ENCODE results near the gene CDH3.

CDH3 gene

GRCh38 chr16:68644715-68645493 lies at the start of gene CDH3:
Gene CDH3, plus strand, starts transcription at chr16:68645310. Its CDS starts 70 bp downstream, at chr16:68645380.
- no peak for DNase-seq (ENCODE audit: low read depth in 2 of 2)

GRCh38 chr16:68596266-68596665 lies 48.8 kb upstream of the CDH3 start:
- DNase-seq (ENCODE audit: low read depth in 2 of 2), result no peak

- no peak for DNase-seq (ENCODE audit: low read depth in 2 of 2)
These were observed 45.5 kb upstream of the CDH3 start for GRCh38 chr16:68599586-68599985.

GRCh38 chr16:68605746-68606145 lies 39.4 kb upstream of the CDH3 start:
- DNase-seq (ENCODE audit: low read depth in 2 of 2), result no peak

GRCh38 chr16:68607443-68607842 lies 37.7 kb upstream of the CDH3 start:
- no peak for DNase-seq (ENCODE audit: low read depth in 2 of 2)

GRCh38 chr16:68608330-68608729 lies 36.8 kb upstream of the CDH3 start:
- no peak for DNase-seq (ENCODE audit: low read depth in 2 of 2)

GRCh38 chr16:68612996-68613395 lies 32.1 kb upstream of the CDH3 start:
- no peak for DNase-seq (ENCODE audit: low read depth in 2 of 2)

- DNase-seq (ENCODE audit: low read depth in 2 of 2), result no peak
These were observed 27.4 kb upstream of the CDH3 start for GRCh38 chr16:68617734-68618133.

- DNase-seq (ENCODE audit: low read depth in 2 of 2), result no peak
These were observed 18.6 kb upstream of the CDH3 start for GRCh38 chr16:68626557-68626956.

- no peak for DNase-seq (ENCODE audit: low read depth in 2 of 2)
These were observed 17.1 kb upstream of the CDH3 start for GRCh38 chr16:68627951-68628425.

GRCh38 chr16:68629351-68629910 lies 15.7 kb upstream of the CDH3 start:
- no peak for DNase-seq (ENCODE audit: low read depth in 2 of 2)

- no peak for DNase-seq (ENCODE audit: low read depth in 2 of 2)
These were observed 9.0 kb upstream of the CDH3 start for GRCh38 chr16:68636064-68636560.

GRCh38 chr16:68636818-68637217 lies 8.3 kb upstream of the CDH3 start:
- DNase-seq (ENCODE audit: low read depth in 2 of 2), result no peak

GRCh38 chr16:68640972-68641371 lies 4.1 kb upstream of the CDH3 start:
- no peak for DNase-seq (ENCODE audit: low read depth in 2 of 2)

GRCh38 chr16:68642047-68642435 lies 3.1 kb upstream of the CDH3 start:
- no peak for DNase-seq (ENCODE audit: low read depth in 2 of 2)

- no peak for DNase-seq (ENCODE audit: low read depth in 2 of 2)
These were observed 2.5 kb upstream of the CDH3 start for GRCh38 chr16:68642436-68643101.

- no peak for DNase-seq (ENCODE audit: low read depth in 2 of 2)
These were observed 1.9 kb upstream of the CDH3 start for GRCh38 chr16:68643227-68643626.

GRCh38 chr16:68643847-68644246 lies 1.3 kb upstream of the CDH3 start:
- no peak for DNase-seq (ENCODE audit: low read depth in 2 of 2)

- DNase-seq (ENCODE audit: low read depth in 2 of 2), result no peak
These were observed 814 bp upstream of the CDH3 start for GRCh38 chr16:68644296-68644695.

GRCh38 chr16:68645494-68646388 lies 631 bp downstream of the CDH3 start:
- no peak for DNase-seq (ENCODE audit: low read depth in 2 of 2)

- no peak for DNase-seq (ENCODE audit: low read depth in 2 of 2)
These were observed 2.0 kb downstream of the CDH3 start for GRCh38 chr16:68646953-68647659.

All from stimulated activated CD8-positive, alpha-beta memory T cell treated with anti-CD3 and anti-CD28 coated beads, Interleukin-2, amount 100 ng/mL, for 1 hour (primary cell).